Right ventricle myocardium inferior (tissue), 1 donor: ENCODE data around the gene ITPK1. TPM values are rescaled to one million over a fixed set of nuclear protein-coding genes. Genes with fewer than 3 reads are reported as not detected.
A peak's percentile ranks its signal among the peaks of the same experiment; 100 is the strongest.
"Not testable (repeated sequence)": the region's sequence is repeated elsewhere in the genome, so short reads cannot be mapped to it uniquely, and the experiment has no call there.

Experiments used
- ATAC-seq: fragments of 200-7000 bp; cut with Tn5 transposase; one replicate; pipeline ENCODE4 v1.9.1; 2020; ENCODE audit warnings: mild to moderate bottlenecking, moderate library complexity
- DNase-seq: peaks from one replicate; pipeline ENCODE4 v3.0.0; 2021; ENCODE audit errors: missing footprints
- intact Hi-C: fragments of 100-400 bp; cut with DNase I; formaldehyde crosslinking; loops from one replicate; pipeline ENCODE4 v1.11.0; 2022
- total RNA-seq: library from RNA; stranded (reverse); fragmentation: NEBNext Ultra II Directional; extraction: Animal tissue kit (Norgen Biotek cat#: 25700); gene quantifications from one replicate; pipeline ENCODE4 v1.2.1, GENCODE V29; 2021
- donor health status: DM: no; HTN: yes; CAD: no; lungs with severe emphysema.

The ITPK1 gene
- total RNA-seq, 1 donor from 2014 or later: 123 TPM

- ATAC-seq: no peak
- no peak for DNase-seq
- intact Hi-C loops: loop anchor here (5.0 kb wide), 1 partner anchor 161 kb away; no protein-coding TSS in a partner anchor
These were observed 17.7 kb upstream of the ITPK1 start for GRCh38 chr14:93133464-93133863.

- intact Hi-C loops: loop anchor here (5.0 kb wide), 1 partner anchor 160 kb away; no protein-coding TSS in a partner anchor
- peak; percentile 66 for ATAC-seq
- DNase-seq: no peak
These were observed 16.8 kb upstream of the ITPK1 start for GRCh38 chr14:93132472-93133065.

- DNase-seq: peak; percentile 22
- intact Hi-C loops: loop anchor here (5.0 kb wide), 1 partner anchor 159 kb away; no protein-coding TSS in a partner anchor
- ATAC-seq: not testable (repeated sequence)
These were observed 15.6 kb upstream of the ITPK1 start for GRCh38 chr14:93131257-93131820.

- intact Hi-C loops: no loop called here
- ATAC-seq (peak; percentile 79), DNase-seq (peak; percentile 17)
These were observed 13.2 kb upstream of the ITPK1 start for GRCh38 chr14:93128725-93129459.

GRCh38 chr14:93126111-93126510, 10.4 kb upstream of the ITPK1 start:
- intact Hi-C loops: no loop called here
- no peak for ATAC-seq
- DNase-seq: peak; percentile 9

- ATAC-seq (no peak), DNase-seq (no peak)
- intact Hi-C loops: no loop called here
These were observed 7.1 kb upstream of the ITPK1 start for GRCh38 chr14:93122826-93123225.

GRCh38 chr14:93121030-93121834, 5.5 kb upstream of the ITPK1 start:
- DNase-seq (no peak), ATAC-seq (no peak)
- intact Hi-C loops: no loop called here

- ATAC-seq (no peak), DNase-seq (no peak)
- intact Hi-C loops: no loop called here
These were observed 4.8 kb upstream of the ITPK1 start for GRCh38 chr14:93120517-93120916.

- intact Hi-C loops: loop anchor here (2.0 kb wide), 1 partner anchor 92 kb away; no protein-coding TSS in a partner anchor
- ATAC-seq (no peak), DNase-seq (peak; percentile 9)
These were observed 1.0 kb upstream of the ITPK1 start for GRCh38 chr14:93116676-93117200.

GRCh38 chr14:93115069-93115820, 480 bp downstream of the ITPK1 start:
- intact Hi-C loops: loop anchor here (1.0 to 2.0 kb wide), 3 partner anchors 72 to 162 kb away; no protein-coding TSS in a partner anchor
- DNase-seq (peak; percentile 95), ATAC-seq (peak; percentile 94)

GRCh38 chr14:93114713-93115068, 1.0 kb downstream of the ITPK1 start:
- intact Hi-C loops: loop anchor here (1.0 to 5.0 kb wide), 4 partner anchors 52 to 162 kb away; no protein-coding TSS in a partner anchor
- ATAC-seq (peak; percentile 1), DNase-seq (peak; percentile 76)

- ATAC-seq (no peak), DNase-seq (peak; percentile 65)
- intact Hi-C loops: loop anchor here (2.0 to 5.0 kb wide), 3 partner anchors 52 to 161 kb away; no protein-coding TSS in a partner anchor
These were observed 1.5 kb downstream of the ITPK1 start for GRCh38 chr14:93114068-93114710.

GRCh38 chr14:93113678-93114067, 2.1 kb downstream of the ITPK1 start:
- intact Hi-C loops: loop anchor here (2.0 to 5.0 kb wide), 3 partner anchors 51 to 161 kb away; no protein-coding TSS in a partner anchor
- ATAC-seq (no peak), DNase-seq (peak; percentile 40)

GRCh38 chr14:93112891-93113677, 2.6 kb downstream of the ITPK1 start:
- ATAC-seq: no peak
- DNase-seq: peak; percentile 88
- intact Hi-C loops: loop anchor here (5.0 kb wide), 1 partner anchor 51 kb away; no protein-coding TSS in a partner anchor

- not testable (repeated sequence) for ATAC-seq
- intact Hi-C loops: loop anchor here (5.0 kb wide), 1 partner anchor 49 kb away; no protein-coding TSS in a partner anchor
- DNase-seq: peak; percentile 55
These were observed 4.2 kb downstream of the ITPK1 start for GRCh38 chr14:93111541-93111940.

GRCh38 chr14:93110856-93111419, 4.8 kb downstream of the ITPK1 start:
- DNase-seq (peak; percentile 9), ATAC-seq (no peak)
- intact Hi-C loops: loop anchor here (5.0 kb wide), 1 partner anchor 49 kb away; no protein-coding TSS in a partner anchor
